ENCODE data around the gene DTYMK. TPM values are rescaled to one million over a fixed set of nuclear protein-coding genes. Genes with fewer than 3 reads are reported as not detected.

The DTYMK gene
- polyA plus RNA-seq, 12 donors: 19.5 to 40.7 (median 24.9) TPM; not detected in 1

DNA sequence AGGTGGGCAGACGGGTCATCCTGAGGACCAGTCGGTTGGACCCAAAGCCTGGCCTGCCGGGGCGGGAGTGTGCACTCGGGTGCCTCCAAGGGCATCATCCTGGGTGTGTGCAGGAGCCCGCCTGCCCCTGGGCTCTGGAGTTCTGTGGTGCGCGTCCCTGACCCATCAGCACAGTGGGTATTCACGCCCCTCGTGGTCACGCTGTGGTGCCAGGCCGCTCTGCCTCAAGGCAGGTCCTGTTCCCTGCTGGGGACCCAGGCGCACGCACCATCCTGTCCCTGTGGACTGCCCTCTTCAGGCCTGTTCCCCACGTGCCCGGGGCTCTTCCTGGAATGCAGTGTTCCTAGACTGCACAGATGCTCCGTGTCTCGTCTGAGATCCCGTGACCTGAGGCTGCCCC, 33.5 kb upstream of the DTYMK start:
- no peak for DNase-seq

DNA sequence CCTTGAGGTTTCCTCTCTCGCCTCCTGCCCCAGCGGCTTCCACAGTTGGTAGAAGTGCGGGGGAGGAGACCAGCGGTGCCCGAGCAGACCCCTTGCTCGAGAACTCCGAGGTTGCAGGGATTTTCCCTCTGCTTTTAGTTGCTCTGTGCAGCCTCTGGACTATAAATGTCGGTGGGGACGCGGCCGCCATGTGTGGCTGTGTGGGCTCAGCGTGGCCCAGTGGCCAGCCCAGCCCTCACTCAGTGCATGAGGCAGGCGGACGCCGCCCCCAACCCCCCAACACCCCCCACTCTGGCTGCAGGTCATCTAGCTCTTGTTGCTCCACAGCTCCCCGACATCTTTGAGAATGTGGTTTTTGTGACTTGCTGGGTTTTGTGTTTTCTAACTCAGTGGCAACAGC, 32.5 kb upstream of the DTYMK start:
- no peak for DNase-seq

DNA sequence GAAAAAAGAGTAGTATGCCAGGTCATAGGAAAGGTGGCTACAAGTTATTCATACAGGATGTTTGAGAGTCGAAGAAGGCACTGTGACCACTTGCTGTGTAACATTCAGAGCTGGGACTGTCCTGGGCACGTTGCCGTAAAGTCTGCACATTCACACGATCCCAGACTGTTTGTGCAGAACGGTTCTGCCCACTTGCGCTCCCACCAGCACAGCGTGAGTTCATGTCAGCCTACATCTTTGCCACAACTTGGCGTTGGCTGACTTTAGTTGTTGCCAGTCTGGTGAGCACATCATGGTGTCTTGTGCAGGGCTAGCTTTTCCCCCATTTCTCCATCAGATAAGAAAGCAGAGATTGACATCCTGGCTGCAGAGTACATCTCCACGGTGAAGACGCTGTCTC, 22.3 kb upstream of the DTYMK start:
- DNase-seq: no peak

DNA sequence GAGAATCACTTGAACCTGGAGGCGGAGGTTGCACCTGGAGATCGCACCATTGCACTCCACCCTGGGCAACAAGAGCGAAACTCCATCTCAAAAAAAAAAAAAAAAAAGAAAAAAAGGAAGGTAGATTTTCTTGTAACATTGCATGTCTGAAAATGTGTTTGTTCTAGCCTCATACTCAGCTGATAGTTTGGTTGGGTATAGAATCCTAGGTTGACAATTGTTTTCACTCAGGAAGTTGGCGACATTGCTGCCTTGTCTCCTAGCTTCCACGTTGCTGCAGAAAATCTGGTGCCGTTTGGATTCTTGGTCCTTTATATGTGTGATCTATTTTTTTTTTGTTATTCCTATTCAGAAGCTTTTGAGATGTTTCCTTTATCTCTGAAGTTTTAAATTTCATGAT, 19.9 kb upstream of the DTYMK start:
- no peak for DNase-seq

DNA sequence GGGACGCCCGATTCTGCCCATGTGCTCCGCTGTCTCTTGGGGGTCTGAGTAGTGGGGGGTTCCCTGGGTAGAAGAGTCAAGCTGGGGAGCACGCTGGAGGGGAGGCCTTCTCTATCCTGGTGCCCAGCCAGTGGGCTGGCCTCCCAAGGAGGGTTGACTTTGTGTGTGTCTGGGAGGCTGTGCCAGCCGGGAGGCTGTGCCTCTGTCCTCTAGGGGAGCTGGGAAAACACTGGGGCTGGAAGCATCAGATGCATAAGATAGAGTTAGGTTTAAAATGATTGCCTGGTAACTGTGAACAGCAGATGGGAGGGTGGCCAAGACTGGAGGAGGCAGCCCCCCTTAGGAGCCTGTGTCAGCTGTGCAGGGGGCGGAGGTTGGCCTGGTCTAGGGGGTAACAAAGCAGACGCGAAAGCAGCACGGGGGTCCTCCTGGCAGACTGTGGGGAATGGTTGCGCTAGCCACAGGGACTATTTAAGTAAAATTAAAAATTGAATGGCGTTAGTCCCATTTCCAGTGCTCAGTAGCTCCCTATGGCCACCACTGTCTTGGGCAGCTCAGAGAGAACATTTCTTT, 16.5 kb upstream of the DTYMK start:
- DNase-seq: peak; percentile 20

DNA sequence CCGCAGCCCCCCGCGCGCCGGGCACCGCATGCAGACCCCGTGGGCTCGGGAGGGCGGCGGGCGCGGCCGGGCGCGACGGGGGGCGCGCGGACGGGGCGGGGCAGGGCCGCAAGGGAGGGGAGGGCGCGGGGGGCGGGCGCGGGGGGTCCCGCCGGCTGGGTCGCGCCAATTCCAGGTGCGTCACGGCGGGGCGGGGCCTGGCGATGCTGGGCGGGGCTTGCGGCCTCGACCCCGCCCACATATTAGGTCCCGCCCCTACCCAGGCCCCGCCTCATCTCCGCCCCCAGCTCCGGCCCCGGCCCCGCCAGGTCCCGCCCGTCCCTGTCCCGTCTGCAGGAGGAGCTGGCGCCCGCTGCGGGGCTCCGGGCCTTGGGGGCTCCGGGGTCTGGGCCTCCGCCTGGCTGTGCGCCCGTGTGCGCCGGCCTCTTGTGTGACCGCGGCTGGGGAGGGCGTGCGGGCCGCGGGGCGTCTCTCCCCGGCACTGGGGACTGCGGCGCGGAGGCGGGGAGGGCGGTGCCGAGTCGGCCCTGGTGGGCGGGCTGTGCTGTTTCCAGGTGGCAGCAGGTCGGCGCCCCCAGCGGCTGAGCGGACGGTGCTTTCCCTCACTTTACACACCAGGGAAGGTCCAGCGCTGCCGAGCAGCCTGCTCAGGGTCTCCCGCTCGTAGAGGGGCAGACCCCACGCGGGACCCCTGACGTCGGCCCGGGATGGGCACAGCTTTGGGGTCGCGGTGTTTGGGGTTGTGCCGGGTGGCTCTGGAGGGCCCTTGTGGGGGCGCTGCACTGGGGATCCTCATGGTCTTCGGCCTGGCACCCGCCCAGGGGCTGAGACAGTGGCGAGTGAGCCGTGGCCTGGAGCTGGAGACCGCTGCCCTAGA, 15.8 kb upstream of the DTYMK start:
- DNase-seq: peak; percentile 79

DNA sequence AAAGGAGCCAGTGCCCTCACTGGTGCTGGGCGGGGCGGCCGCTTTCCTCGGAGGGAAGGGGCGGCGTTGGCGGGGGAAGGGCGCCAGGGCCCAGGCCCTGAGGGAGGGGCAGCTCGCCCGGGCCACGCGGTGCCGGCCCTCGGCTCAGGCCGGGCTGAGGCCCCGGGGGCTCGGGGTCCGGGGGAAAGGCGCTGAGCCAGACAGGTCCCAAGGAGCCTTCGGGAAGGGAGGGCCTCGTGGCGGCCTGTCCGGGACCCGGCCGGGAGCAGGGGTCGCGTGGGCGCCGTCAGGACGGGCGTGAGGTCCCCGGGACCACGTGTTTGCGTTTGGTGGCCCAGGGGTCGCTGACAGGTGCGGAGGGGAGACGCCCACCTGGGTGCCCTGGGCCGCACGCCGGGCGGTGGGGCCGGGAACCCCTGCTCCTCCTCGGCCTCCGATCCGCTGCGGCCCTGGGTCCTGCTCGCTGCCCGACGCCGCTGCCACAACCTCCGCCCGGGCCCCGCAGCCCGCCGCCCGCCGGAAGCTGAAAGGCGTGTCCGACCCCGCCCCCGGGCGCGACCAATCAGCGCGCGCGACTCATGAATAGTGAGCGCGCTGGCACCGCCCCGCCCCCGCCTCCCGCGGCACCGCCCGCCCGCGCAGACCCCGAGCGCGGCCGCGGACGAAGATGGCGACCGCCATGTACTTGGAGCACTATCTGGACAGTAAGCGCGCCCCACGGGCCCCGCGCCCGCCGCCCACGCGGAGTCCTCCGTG, 15.0 kb upstream of the DTYMK start, which contains the start of gene ING5:
ING5 (plus strand) TSS at position 641 of the 756 bp plus-strand sequence; CDS start at position 668, 27 bp downstream.
- peak; percentile 93 for DNase-seq

DNA sequence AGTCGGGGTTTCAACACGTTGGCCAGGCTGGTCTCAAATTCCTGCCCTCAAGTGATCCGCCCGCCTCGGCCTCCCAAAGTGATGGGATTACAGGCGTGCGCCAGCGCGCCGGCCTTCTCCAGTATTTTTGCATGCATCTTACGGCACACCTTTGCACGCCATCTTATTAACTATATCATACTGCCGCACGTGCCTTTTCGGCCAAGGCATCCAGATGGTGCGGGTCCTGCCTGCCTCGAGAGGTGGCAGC, 14.5 kb upstream of the DTYMK start:
- no peak for DNase-seq

DNA sequence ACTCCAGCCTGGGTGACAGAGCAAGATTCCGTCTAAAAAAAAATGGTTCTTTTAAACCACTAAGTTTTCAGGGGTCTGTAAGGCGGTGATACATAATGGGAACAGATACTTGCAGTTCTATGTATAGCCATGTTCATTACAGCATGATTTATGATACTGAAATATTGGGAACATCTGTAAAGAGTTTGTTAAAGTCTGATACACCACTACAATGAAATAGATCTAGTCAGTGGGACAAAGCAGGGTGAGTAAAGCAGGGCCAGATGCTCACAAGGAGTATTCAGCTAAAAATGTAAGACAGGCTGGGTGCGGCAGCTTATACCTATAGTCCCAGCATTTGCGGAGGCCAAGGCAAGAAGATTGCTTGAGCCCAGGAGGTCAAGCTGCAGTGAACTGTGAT, 9.0 kb upstream of the DTYMK start:
- no peak for DNase-seq

DNA sequence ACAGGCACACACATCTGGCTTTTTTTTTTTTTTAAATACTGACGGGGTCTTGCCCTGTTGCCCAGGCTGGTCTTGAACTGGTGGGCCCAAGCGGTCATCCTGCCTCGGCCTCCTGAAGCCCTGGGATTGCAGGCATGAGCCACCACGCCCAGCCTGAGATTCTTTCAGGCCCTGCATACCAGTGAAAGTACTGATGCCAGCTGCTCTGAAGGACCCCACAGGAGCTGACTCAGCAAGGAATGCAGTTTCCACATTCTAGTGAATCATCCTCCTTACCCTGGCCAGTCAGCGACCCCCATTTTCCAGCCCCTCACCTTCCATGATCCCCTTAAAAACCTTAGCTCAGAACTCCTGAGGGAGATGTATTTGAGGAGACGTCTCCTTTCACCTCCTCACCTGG, 5.8 kb upstream of the DTYMK start:
- DNase-seq: no peak

DNA sequence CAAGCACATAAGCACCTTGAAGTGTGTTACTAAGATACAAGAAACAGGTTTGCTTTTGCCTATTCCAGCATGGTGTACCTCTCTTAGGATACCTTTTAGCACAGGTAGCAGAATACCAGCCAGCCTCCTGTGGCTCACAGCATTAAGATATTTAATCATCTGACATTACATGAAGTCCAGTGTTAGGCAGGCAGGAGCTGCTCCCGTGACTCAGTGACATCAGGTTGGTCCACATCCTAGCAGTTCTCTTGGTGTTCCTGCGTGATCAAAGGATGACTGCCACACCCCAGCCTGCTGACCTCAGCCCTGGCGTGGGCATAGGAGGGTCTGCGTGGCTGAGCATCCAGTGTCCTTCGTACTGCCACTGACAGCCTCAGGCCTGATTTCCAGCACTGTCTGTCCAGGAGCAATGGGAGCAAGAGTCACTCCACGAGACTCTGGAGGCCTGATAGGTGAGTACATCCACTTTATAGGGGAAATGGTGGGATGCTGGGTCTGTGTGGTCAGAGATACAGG, 3.6 kb upstream of the DTYMK start:
- DNase-seq: no peak

DNA sequence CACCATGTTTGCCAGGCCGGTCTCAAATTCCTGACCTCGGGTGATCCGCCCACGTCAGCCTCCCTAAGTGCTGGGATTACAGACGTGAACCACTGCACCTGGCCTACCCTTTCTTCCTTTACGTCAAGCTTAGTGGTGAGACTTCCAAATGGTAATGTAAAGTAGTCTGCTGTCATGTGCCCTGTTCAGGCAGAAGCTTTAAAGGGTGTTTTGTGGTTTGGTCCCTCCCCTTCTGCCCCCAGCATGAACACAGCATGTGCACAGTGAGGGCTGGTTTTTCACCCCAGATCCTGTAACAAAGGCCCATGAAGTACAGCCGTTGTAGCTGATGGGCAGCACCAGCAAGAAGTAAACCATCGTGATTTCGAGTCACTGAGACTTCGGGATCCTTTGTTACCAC, 2.7 kb upstream of the DTYMK start:
- DNase-seq: no peak

DNA sequence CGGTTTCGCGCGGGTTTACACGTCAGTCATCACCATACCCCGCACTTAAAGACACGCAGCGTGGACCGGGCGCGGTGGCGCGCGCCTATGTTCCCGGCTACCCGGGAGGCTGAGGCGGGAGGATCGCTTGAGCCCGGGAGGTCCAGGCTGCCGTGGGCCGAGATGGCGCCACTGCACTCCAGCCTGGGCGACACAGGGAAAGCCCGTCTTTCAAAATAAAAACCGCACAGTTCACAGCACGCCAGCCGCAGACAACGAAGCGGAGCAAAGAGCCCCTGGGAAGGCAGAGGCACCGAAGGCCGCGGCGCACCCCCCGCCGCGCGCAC, 328 bp downstream of the DTYMK start:
- no peak for DNase-seq

DNA sequence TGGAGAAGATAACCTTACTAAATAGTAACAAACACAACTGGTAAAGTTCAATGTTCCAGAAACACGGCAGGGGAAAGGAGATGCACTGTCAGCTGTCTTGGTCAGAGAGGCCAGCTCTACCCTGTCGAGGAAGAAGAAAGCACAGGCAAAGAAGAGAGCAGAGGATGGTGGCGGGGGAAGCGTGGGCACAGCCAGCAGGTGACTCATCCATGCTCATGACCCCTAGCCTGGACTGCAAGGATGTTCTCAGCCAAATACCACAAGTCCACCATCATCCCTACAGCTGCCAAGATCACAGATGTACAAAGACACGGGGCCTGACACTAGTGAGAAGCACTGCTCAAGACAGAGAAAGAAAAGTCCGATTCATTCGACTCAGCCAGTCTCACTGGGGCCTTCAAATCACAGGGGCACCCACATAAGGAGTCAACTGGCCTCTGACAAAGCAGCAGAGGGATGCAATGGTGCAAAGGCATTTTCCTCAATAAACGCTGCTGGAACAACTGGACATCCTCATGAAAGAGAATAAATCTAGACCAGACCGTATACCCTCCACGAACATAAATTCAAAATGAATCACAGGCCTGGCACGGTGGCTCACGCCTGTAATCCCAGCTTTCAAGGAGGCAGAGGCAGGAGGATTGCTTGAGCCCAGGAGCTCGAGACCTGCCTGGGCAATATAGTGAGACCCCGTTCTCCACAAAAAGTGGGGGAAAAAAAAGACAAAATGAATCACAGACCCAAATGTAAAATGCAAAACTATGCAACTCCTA, 5.6 kb downstream of the DTYMK start:
- DNase-seq: no peak

DNA sequence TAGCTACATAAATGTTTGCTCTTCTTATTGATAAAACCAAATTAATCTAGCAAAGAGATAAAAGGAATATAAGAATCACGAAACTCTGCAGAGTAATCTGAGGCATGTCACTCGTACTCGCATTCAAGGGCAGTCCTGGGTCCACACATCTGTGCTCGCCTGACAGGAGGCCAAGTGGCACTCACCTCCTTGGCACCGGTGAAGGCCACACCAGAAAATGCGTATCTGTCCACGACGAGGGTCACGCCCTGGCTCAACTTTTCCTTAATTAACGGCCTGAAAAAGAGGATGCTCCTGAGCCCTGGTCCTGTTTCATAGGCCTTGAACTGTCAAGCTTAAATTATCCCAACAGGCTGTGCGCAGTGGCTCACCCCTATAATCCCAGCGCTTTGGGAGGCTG, 6.6 kb downstream of the DTYMK start:
- DNase-seq: no peak

DNA sequence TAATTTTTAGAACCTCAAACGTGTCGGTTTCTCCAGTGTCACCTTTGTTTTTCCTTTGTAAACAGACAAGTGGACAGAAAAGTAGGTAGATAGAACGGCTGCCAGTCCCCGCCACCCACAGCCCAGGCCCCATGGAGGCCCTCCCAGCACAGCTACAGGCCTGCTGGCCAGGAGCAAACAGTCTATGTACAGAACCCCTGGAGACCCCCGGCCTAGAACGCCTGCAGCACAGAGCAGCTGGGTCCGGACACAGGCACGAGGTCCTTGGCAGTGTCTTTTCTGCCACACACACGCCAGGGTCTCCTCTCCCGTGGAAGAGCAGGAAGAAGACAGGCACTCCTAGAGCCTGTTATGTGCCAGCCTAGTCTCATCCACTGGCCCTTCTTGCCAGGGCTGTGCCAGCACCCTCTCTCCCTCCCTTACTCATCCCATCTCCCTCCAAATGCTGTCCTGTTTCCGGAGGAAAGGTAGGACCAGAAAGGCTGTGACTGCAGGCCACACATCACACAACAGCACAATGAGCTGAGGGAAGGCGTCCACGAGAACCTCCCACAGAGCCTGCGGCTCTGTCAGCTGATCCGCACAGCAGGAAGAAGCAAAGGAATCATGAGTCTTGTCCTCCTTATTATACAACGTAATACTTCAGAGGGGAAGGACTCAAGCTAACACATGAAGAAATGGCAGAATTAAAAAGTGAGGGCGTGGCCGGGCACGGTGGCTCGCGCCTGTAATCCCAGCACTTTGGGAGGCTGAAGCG, 7.7 kb downstream of the DTYMK start:
- DNase-seq: no peak

DNA sequence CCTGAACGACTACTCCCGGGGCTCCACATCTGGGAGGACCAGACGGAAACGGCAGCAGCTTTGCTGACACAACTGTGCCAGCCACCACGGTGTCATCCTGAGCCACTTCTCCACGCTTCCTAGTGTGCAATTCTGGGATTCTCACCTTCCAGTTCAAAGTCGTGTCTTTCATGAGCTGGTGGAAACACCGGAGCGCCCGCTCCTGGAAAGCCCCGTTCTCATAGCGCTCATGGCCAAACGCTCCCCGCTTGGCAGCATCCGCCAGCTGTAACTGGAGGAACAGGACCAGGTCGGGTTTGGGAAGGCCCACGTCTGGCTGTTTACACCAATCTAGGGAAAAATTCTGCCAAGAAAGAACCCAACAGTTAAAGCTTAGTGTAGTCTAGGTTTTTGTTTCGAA, 8.3 kb downstream of the DTYMK start:
- DNase-seq: no peak

DNA sequence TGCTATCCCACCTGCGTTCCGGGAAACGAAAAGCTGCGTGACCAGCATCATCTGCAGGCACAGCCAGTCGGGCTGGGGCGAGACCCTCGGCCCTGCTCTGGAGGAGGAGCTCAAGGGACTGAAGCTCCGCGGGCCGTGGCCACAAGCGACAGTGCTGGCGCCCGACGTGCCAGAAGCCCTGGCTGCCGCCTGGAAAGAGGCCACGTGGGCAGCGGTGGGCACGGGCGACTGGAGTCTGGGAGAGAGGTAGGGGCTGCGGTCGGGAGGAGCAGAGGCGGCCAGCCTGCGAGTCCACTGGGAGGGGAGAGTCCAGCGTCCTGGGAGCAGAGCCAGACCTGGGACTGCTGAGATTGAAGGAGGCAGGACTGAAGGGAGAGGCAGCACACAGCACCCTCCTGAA, 9.2 kb downstream of the DTYMK start:
- no peak for DNase-seq

DNA sequence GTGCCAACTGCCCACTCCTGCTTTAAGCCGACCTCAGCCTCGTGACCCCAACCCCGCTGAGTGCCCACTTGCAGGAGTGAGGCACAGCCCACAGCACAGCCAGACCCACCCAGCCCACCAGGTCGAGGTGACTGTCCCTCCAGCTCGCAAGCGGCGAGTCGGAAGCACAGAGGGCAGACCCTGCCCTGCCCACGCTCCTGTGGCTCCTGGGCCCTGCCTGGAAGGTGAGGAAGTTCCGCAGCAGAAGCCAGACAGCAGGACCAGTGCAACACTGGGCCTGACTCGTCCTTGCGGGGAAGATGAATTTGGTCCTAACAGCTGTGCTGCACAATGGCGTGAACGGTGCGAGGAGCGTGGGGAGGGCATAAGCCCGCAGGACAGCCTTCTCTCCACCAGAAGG, 9.9 kb downstream of the DTYMK start:
- DNase-seq: no peak

DNA sequence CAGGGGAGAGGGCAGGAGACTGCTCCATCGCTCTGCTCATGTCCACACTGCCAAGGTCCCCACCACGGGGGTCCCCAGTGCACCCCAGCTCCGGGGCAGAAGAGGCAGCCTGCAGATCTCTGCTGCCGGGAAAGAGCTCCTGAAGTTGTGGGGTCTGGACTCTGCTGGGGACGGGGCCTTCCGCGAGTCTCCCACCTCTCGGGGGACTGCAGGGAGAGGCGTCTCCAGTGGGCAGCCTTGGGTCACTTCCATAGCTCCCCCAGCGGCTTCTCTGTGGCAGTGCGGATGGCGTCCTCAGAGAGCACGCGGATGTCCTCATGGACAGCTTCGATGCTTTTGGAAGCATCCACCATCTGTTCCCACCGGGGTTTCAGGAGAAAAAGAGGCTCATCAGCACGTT, 10.7 kb downstream of the DTYMK start:
- no peak for DNase-seq

All from muscle of arm (tissue), 12 donors.